OCI-LY7 (cell line): Measurements from ENCODE around the gene SLC17A9. TPM values are rescaled to one million over a fixed set of nuclear protein-coding genes. Genes with fewer than 3 reads are reported as not detected.

Experiments used
- BruUV-seq: library from RNA; stranded (reverse); fragments of 400-500 nt; replicated peaks from 2 replicates; lab custom pipeline; 2021; lab: Mats Ljungman, UMichigan
- CTCF ChIA-PET: fragments of 300-600 bp; sonication (Branson Sonifier 250); formaldehyde crosslinking; loops from one replicate; lab custom pipeline; 2022; ENCODE audit warnings: antibody characterized with exemption; ENCODE audit not compliant: unreplicated experiment; lab: Charles Lee
- POLR2A ChIA-PET: fragments of 300-600 bp; sonication (Branson Sonifier 250); formaldehyde crosslinking; loops from one replicate; lab custom pipeline; 2022; ENCODE audit warnings: antibody characterized with exemption; lab: Charles Lee
- DNase-seq: peaks from one replicate; pipeline ENCODE4 v3.0.0-alpha.2; 2015; ENCODE audit warnings: low spot score
- H2AFZ ChIP-seq: fragments of 200-600 bp; sonication (generic), shearing (Covaris generic); 2 replicates; pipeline ENCODE4 v1.6.1; 2014; ENCODE audit warnings: mild to moderate bottlenecking, antibody characterized with exemption, low read length, moderate library complexity
- H3K27ac ChIP-seq: fragments of 200-600 bp; sonication (generic); 2 replicates; pipeline ENCODE4 v1.5.1; 2014; ENCODE audit warnings: mixed run types, low read depth, mild to moderate bottlenecking, moderate library complexity, low read length, inconsistent platforms; ENCODE audit not compliant: poor library complexity, severe bottlenecking
- H3K36me3 ChIP-seq: fragments of 200-600 bp; sonication (generic); 2 replicates; pipeline ENCODE4 v1.6.1; 2014; ENCODE audit warnings: mild to moderate bottlenecking, antibody characterized with exemption, low read length, moderate library complexity, mixed read lengths; ENCODE audit not compliant: insufficient read depth
- H3K4me1 ChIP-seq: fragments of 200-600 bp; sonication (generic); 2 replicates; pipeline ENCODE4 v1.5.1; 2014; ENCODE audit warnings: mild to moderate bottlenecking, low read length; ENCODE audit not compliant: insufficient read depth, poor library complexity, severe bottlenecking
- H3K4me2 ChIP-seq: fragments of 200-600 bp; sonication (generic); 2 replicates; pipeline ENCODE4 v1.6.1; 2014; ENCODE audit warnings: mild to moderate bottlenecking, low read length
- H3K4me3 ChIP-seq: fragments of 200-600 bp; sonication (generic); 2 replicates; pipeline ENCODE4 v1.5.1; 2014; ENCODE audit warnings: mild to moderate bottlenecking, low read depth, low read length; ENCODE audit not compliant: poor library complexity, severe bottlenecking
- H3K79me2 ChIP-seq: fragments of 200-600 bp; sonication (generic); 2 replicates; pipeline ENCODE4 v1.6.1; 2016; ENCODE audit warnings: low read depth, mild to moderate bottlenecking, low read length, moderate library complexity, mixed read lengths; ENCODE audit not compliant: insufficient read depth
- H3K9me2 ChIP-seq: fragments of 200-600 bp; sonication (generic); 2 replicates; pipeline ENCODE4 v1.6.1; 2016; ENCODE audit warnings: mild to moderate bottlenecking, low read length, mixed read lengths; ENCODE audit not compliant: insufficient read depth
- H3K9me3 ChIP-seq: fragments of 200-600 bp; sonication (generic); 2 replicates; pipeline ENCODE4 v1.6.1; 2014; ENCODE audit warnings: mild to moderate bottlenecking, mixed run types, low read length, mixed read lengths
- H4K20me1 ChIP-seq: fragments of 200-600 bp; sonication (generic); 2 replicates; pipeline ENCODE4 v1.6.1; 2014; ENCODE audit warnings: mild to moderate bottlenecking, antibody characterized with exemption, low read length, moderate library complexity, mixed read lengths; ENCODE audit not compliant: insufficient read depth
- EZH2phosphoT487 ChIP-seq: fragments of 200-600 bp; sonication (generic); IDR thresholded peaks from 2 replicates; pipeline ENCODE4 v1.6.1; 2018; ENCODE audit warnings: low read depth, borderline replicate concordance, mild to moderate bottlenecking, mixed run types, antibody characterized with exemption, low read length, moderate library complexity, mixed read lengths
- intact Hi-C: fragments of 100-400 bp; cut with micrococcal nuclease; formaldehyde crosslinking; loops from one replicate; pipeline ENCODE4 v1.10.0; 2022; ENCODE audit not compliant: unreplicated experiment
- total RNA-seq, 2 experiments: library from RNA; depleted of rRNA in 1 of 2; stranded (reverse); fragments of >200 nt in 1 of 2; shearing (Covaris generic) in 1 of 2; gene quantifications; 2 replicates each; pipeline ENCODE4 v1.2.3, GENCODE V29; 2014 to 2022
- TF ChIP-seq, protein P1 (sequence below): fragments of 200-600 bp; sonication (generic); conservative IDR thresholded peaks from 2 replicates; pipeline ENCODE4 v1.5.1; 2014; ENCODE audit warnings: mild to moderate bottlenecking, antibody characterized with exemption, low read length, moderate library complexity, mixed read lengths

The SLC17A9 gene
- total RNA-seq, 2 experiments from 2014 or later, result 2.0 to 8.1 TPM

DNA sequence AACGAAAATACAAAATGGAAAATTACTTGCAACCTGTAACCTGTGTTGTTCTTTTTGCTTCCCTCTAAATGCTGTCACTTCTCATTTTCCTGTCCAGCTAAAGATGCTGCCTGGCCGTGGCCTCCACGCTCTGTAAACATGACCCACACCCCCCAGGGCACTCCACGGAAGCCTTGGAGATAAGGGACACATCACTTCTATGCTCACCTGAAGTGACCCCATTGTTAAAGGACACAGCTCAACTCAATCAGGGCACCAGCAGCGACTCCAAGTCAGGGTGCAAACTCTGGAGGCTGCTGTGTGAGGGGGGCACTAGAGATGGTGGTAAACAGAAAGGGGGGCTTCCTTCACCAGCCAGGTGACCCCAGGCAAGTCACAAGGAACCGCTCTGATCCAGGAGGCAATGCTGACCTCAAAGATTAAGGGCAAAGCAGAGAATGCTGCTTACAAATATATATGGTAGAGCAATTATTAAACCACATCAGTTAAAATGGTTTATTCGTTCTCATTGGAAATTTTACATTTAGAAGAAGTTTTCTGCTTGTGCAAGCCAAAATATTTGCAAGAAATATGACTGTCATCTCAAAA, 39.4 kb upstream of the SLC17A9 start:
- POLR2A ChIA-PET, result interaction anchor here (0.6 kb wide), 2 partner anchors 36 to 49 kb away, joined by 3 read pairs; no protein-coding TSS in a partner anchor
- H3K36me3 ChIP-seq, result peaks cover 74% of the 10 kb centered on the region

DNA sequence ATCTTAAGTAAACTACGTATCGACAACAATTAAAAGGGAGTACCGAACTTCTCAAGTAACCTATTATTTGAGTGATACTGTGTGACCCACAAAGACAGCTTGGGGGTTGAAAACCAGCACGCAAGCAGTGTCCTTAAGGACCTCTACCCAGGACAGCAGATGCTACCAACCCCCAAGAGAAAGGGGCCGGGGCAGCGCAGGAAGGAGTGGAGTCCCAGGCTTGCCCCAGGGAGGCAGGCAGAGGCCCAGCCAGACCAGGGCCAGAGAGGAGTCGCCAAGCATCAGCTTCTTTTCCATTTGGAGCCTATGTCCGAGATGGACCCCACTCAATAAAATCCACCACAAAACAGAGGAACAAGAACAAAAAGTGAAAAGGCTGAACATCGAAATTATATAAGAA, 38.1 kb upstream of the SLC17A9 start:
- ChIA-PET POLR2A (no interaction called here), CTCF (no interaction called here)
- H3K79me2 ChIP-seq, result peaks cover 79% of the 10 kb centered on the region
- H3K9me2 ChIP-seq, result no peaks in the 10 kb centered on the region
- intact Hi-C loops, result no loop called here
- no peak overlapping the region for H3K4me3 ChIP-seq
- H3K36me3 ChIP-seq, result peaks cover 61% of the 10 kb centered on the region
- no peak overlapping the region for H2AFZ ChIP-seq
- no TSS peak for BruUV-seq
- no peak overlapping the region for H3K27ac ChIP-seq
- no peak overlapping the region for H3K4me2 ChIP-seq
- H3K4me1 ChIP-seq, result peaks cover 44% of the 10 kb centered on the region
- H4K20me1 ChIP-seq, result peaks cover 47% of the 10 kb centered on the region
- no peak for DNase-seq
- TF ChIP-seq, protein P1, sequence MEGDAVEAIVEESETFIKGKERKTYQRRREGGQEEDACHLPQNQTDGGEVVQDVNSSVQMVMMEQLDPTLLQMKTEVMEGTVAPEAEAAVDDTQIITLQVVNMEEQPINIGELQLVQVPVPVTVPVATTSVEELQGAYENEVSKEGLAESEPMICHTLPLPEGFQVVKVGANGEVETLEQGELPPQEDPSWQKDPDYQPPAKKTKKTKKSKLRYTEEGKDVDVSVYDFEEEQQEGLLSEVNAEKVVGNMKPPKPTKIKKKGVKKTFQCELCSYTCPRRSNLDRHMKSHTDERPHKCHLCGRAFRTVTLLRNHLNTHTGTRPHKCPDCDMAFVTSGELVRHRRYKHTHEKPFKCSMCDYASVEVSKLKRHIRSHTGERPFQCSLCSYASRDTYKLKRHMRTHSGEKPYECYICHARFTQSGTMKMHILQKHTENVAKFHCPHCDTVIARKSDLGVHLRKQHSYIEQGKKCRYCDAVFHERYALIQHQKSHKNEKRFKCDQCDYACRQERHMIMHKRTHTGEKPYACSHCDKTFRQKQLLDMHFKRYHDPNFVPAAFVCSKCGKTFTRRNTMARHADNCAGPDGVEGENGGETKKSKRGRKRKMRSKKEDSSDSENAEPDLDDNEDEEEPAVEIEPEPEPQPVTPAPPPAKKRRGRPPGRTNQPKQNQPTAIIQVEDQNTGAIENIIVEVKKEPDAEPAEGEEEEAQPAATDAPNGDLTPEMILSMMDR, result no peak
- no peak for TF ChIP-seq EZH2phosphoT487
- no peaks in the 10 kb centered on the region for H3K9me3 ChIP-seq

More for the DNA sequence above, 39.4 kb upstream of the SLC17A9 start:
- CTCF ChIA-PET, result no interaction called here
- no peak for TF ChIP-seq EZH2phosphoT487
- TF ChIP-seq, protein P1, result no peak
- no TSS peak for BruUV-seq
- Histone ChIP-seq H2AFZ (no peak overlapping the region), H3K4me1 (peaks cover 31% of the 10 kb centered on the region), H3K27ac (no peak overlapping the region), H4K20me1 (peaks cover 36% of the 10 kb centered on the region), H3K9me2 (no peaks in the 10 kb centered on the region), H3K4me2 (no peak overlapping the region), H3K79me2 (peaks cover 66% of the 10 kb centered on the region), H3K9me3 (no peaks in the 10 kb centered on the region), H3K4me3 (no peak overlapping the region)
- intact Hi-C loops, result no loop called here
- DNase-seq, result no peak

DNA sequence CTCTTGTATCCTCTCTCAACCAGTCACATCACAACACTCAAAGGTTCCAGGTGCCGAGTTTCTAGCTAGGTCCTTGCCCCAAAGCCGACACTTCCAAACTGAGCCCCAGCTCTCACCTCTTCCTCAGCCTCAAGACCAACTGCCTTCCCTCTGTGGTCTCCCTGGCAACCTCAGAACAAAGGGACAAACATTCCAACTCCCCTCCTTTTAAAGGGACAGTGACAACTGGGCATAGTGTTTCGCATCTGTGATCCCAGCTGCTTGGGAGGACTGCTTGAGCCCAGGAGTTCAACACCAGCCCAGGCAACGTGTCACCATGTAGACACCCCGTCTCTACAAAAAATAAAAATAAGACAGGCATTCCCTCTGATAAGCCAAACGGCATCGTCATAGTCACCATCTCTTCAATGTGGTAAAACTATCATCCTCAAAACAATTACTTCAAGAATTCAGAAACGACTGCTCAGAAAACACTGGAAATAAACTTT, 37.5 kb upstream of the SLC17A9 start:
- no peaks in the 10 kb centered on the region for H3K9me2 ChIP-seq
- H4K20me1 ChIP-seq, result peaks cover 52% of the 10 kb centered on the region
- POLR2A ChIA-PET, result no interaction called here
- H3K4me2 ChIP-seq, result 0 out of 2 replicates have a peak overlapping the region, but pooled peaks have one; percentile 3
- DNase-seq, result no peak
- CTCF ChIA-PET, result no interaction called here
- no peak overlapping the region for H3K4me3 ChIP-seq
- no peaks in the 10 kb centered on the region for H3K9me3 ChIP-seq
- no peak overlapping the region for H3K27ac ChIP-seq
- TF ChIP-seq, protein P1, result no peak
- no peak for TF ChIP-seq EZH2phosphoT487
- intact Hi-C loops, result no loop called here
- peaks cover 85% of the 10 kb centered on the region for H3K79me2 ChIP-seq
- H3K4me1 ChIP-seq, result peaks cover 49% of the 10 kb centered on the region
- no peak overlapping the region for H2AFZ ChIP-seq
- peaks cover 55% of the 10 kb centered on the region for H3K36me3 ChIP-seq
- BruUV-seq, result no TSS peak
